GM19043 (cell line): ENCODE measurements around the gene EFR3B.
"Not testable (repeated sequence)": the region's sequence is repeated elsewhere in the genome, so short reads cannot be mapped to it uniquely, and the experiment has no call there.

Experiments used
- ATAC-seq: cut with Tn5 transposase; IDR thresholded peaks from one replicate; pipeline ENCODE4 v1.9.1; 2021; ENCODE audit warnings: low read depth; ENCODE audit not compliant: unreplicated experiment

EFR3B gene

GRCh38 chr2:25140535-25140934 is 98.7 kb downstream of the EFR3B start:
- ATAC-seq: not testable (repeated sequence)

GRCh38 chr2:25141120-25141519 is 99.2 kb downstream of the EFR3B start:
- no peak for ATAC-seq

GRCh38 chr2:25145803-25146202 is 103.9 kb downstream of the EFR3B start:
- ATAC-seq: no peak

GRCh38 chr2:25146896-25147295 is 105.0 kb downstream of the EFR3B start:
- ATAC-seq: no peak

- ATAC-seq: no peak
Measured at GRCh38 chr2:25149646-25150045, 107.8 kb downstream of the EFR3B start.

GRCh38 chr2:25150993-25151392 is 109.1 kb downstream of the EFR3B start:
- ATAC-seq: not testable (repeated sequence)

GRCh38 chr2:25151718-25152117 is 109.8 kb downstream of the EFR3B start:
- no peak for ATAC-seq

- ATAC-seq: no peak
Measured at GRCh38 chr2:25155401-25155800, 113.5 kb downstream of the EFR3B start.

GRCh38 chr2:25158096-25158852 is 116.4 kb downstream of the EFR3B start:
- ATAC-seq: no peak

- ATAC-seq: no peak
Measured at GRCh38 chr2:25159949-25160348, 118.1 kb downstream of the EFR3B start.

- ATAC-seq: no peak
Measured at GRCh38 chr2:25160376-25160775, 118.5 kb downstream of the EFR3B start.

- peak; percentile 44 for ATAC-seq
Measured at GRCh38 chr2:25161055-25161781, 119.3 kb downstream of the EFR3B start.

- ATAC-seq: not testable (repeated sequence)
Measured at GRCh38 chr2:25162061-25162460, 120.2 kb downstream of the EFR3B start.

GRCh38 chr2:25164561-25164960 is 122.7 kb downstream of the EFR3B start:
- ATAC-seq: no peak

- peak; percentile 78 for ATAC-seq
Measured at GRCh38 chr2:25165992-25166875, 124.4 kb downstream of the EFR3B start.

- ATAC-seq: no peak
Measured at GRCh38 chr2:25168256-25169072, 126.6 kb downstream of the EFR3B start, which contains the start of gene POMC. Gene POMC, minus strand, starts transcription at chr2:25168580. Its CDS starts 3,808 bp downstream, at chr2:25164772.

GRCh38 chr2:25169073-25169470 is 127.2 kb downstream of the EFR3B start:
- ATAC-seq: no peak

GRCh38 chr2:25170888-25171287 is 129.0 kb downstream of the EFR3B start:
- ATAC-seq: no peak

GRCh38 chr2:25173719-25174118 is 131.8 kb downstream of the EFR3B start:
- no peak for ATAC-seq
